Measurements from ENCODE around the gene ABCD1. TPM values are rescaled to one million over a fixed set of nuclear protein-coding genes. Genes with fewer than 3 reads are reported as not detected.

ABCD1 gene
- total and polyA plus RNA-seq, 9 of the 15 experiments (the other 6 are each of a cell fraction or from before 2014, with no cell fraction given), result 0.07 to 6.9 (median 2.2) TPM

GRCh38 chrX:153725039-153725831 is 579 bp downstream of the ABCD1 start (continued):
- TF ChIP-seq RBM22 (IDR thresholded peaks at IDR 0.05; ENCODE audit: low read depth, low read length, poor library complexity, severe bottlenecking), result peak; percentile 55
- TF ChIP-seq, protein P1, sequence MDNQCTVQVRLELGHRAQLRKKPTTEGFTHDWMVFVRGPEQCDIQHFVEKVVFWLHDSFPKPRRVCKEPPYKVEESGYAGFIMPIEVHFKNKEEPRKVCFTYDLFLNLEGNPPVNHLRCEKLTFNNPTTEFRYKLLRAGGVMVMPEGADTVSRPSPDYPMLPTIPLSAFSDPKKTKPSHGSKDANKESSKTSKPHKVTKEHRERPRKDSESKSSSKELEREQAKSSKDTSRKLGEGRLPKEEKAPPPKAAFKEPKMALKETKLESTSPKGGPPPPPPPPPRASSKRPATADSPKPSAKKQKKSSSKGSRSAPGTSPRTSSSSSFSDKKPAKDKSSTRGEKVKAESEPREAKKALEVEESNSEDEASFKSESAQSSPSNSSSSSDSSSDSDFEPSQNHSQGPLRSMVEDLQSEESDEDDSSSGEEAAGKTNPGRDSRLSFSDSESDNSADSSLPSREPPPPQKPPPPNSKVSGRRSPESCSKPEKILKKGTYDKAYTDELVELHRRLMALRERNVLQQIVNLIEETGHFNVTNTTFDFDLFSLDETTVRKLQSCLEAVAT (IDR thresholded peaks at IDR 0.05), result peak in 1 of 2 experiments; percentile 71; a peak in 1 of 4 replicates

DNA sequence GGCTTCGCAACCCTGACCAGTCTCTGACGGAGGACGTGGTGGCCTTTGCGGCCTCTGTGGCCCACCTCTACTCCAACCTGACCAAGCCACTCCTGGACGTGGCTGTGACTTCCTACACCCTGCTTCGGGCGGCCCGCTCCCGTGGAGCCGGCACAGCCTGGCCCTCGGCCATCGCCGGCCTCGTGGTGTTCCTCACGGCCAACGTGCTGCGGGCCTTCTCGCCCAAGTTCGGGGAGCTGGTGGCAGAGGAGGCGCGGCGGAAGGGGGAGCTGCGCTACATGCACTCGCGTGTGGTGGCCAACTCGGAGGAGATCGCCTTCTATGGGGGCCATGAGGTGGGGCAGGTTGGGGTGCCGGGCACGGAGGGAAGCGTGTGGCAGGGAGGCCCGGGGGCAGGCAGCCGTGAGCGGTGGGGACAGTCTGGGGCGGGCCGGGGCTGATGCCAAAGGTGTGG is 1.2 kb downstream of the ABCD1 start:
- ChIA-PET POLR2A (interaction anchor here (0.6 to 0.9 kb wide), 4 partner anchors 12 to 214 kb away, joined by 3 to 4 read pairs (median 3); no protein-coding TSS in a partner anchor), CTCF (ENCODE audit: low intra/inter-chr PET ratio) (no interaction called here)
- Histone ChIP-seq H3K9me3 (replicated peaks; ENCODE audit: control insufficient read depth, insufficient read depth, low read depth, low read length) (no peaks in the 10 kb centered on the region), H3K9me1 (ENCODE audit: control insufficient read depth, insufficient read depth, low read length) (no peaks in the 10 kb centered on the region), H3K4me3 (no peak overlapping the region), H4K20me1 (replicated peaks; ENCODE audit: control insufficient read depth, insufficient read depth, low read length) (peaks cover 10% of the 10 kb centered on the region), H3K4me1 (replicated peaks in 1 of 2; ENCODE audit: control insufficient read depth in 2 of 2, insufficient read depth in 2 of 2, low read length in 2 of 2) (peaks cover 39 to 60% of the 10 kb centered on the region in 2 experiments), H3K27me3 (ENCODE audit: control insufficient read depth in 2 of 2, insufficient read depth in 2 of 2, low read length in 2 of 2) (no peaks in the 10 kb centered on the region), H3K4me2 (ENCODE audit: insufficient read depth, low read length) (peak overlapping the region; percentile 78; the same call in 1 of the 2 replicates), H3K79me2 (ENCODE audit: control insufficient read depth, insufficient read depth, low read length) (peaks cover 46% of the 10 kb centered on the region), H3K36me3 (ENCODE audit: control insufficient read depth, insufficient read depth, low read length) (peaks cover 17% of the 10 kb centered on the region), H2AFZ (ENCODE audit: low read depth, low read length) (no peak overlapping the region; the same call in 1 of the 2 replicates), H3K9ac (ENCODE audit: insufficient read depth in 1 of 2, low read depth in 2 of 2, low read length in 2 of 2) (peak overlapping the region; percentile 63 to 92; a peak in 3 of 4 replicates), H3K27ac (ENCODE audit: extremely low read depth, low read depth, low read length) (peak overlapping the region; percentile 83)
- 92% methylated on average over 8 of the region's 35 CpGs for WGBS (ENCODE audit: insufficient coverage, low coverage, missing lambda C conversion rate)
- no peak for ATAC-seq
- no peak for FAIRE-seq
- no peak for DNase-seq (ENCODE audit: extremely low read depth in 1 of 4, low spot score in 3 of 4)
- intact Hi-C loops (cut with micrococcal nuclease), result loop anchor here (1.0 kb wide), 1 partner anchor 17 kb away; no protein-coding TSS in a partner anchor
- BruUV-seq (replicated peaks), result no TSS peak
- in situ Hi-C loops (cut with MboI), result no loop called here
- TF ChIP-seq, protein P2, sequence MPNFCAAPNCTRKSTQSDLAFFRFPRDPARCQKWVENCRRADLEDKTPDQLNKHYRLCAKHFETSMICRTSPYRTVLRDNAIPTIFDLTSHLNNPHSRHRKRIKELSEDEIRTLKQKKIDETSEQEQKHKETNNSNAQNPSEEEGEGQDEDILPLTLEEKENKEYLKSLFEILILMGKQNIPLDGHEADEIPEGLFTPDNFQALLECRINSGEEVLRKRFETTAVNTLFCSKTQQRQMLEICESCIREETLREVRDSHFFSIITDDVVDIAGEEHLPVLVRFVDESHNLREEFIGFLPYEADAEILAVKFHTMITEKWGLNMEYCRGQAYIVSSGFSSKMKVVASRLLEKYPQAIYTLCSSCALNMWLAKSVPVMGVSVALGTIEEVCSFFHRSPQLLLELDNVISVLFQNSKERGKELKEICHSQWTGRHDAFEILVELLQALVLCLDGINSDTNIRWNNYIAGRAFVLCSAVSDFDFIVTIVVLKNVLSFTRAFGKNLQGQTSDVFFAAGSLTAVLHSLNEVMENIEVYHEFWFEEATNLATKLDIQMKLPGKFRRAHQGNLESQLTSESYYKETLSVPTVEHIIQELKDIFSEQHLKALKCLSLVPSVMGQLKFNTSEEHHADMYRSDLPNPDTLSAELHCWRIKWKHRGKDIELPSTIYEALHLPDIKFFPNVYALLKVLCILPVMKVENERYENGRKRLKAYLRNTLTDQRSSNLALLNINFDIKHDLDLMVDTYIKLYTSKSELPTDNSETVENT (CRISPR knock-in tag; IDR thresholded peaks at IDR 0.05), result no peak
- no peak for TF ChIP-seq ARID1B (IDR thresholded peaks at IDR 0.05)
- no peak for TF ChIP-seq ZNF764 (CRISPR knock-in tag; IDR thresholded peaks at IDR 0.05; ENCODE audit: low read depth)
- no peak for TF ChIP-seq FOXK2 (conservative IDR thresholded peaks at IDR 0.05 in 1 of 2, IDR thresholded peaks at IDR 0.05 in 1 of 2; ENCODE audit: low read depth in 2 of 2)
- TF ChIP-seq ZNF263 (CRISPR knock-in tag; IDR thresholded peaks at IDR 0.05; ENCODE audit: borderline replicate concordance), result no peak
- TF ChIP-seq, protein P3, sequence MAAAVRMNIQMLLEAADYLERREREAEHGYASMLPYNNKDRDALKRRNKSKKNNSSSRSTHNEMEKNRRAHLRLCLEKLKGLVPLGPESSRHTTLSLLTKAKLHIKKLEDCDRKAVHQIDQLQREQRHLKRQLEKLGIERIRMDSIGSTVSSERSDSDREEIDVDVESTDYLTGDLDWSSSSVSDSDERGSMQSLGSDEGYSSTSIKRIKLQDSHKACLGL (CRISPR knock-in tag; IDR thresholded peaks at IDR 0.05; ENCODE audit: borderline replicate concordance, poor library complexity, severe bottlenecking), result no peak
- no peak for TF ChIP-seq NFIC (IDR thresholded peaks at IDR 0.05)
- TF ChIP-seq ZSCAN29 (IDR thresholded peaks at IDR 0.05), result no peak
- no peak for TF ChIP-seq RFX7 (CRISPR knock-in tag; IDR thresholded peaks at IDR 0.05)
- no peak for TF ChIP-seq ZBTB34 (CRISPR knock-in tag; IDR thresholded peaks at IDR 0.05)
